H1 (cell line): ENCODE data around the gene MRPL32. TPM values are rescaled to one million over a fixed set of nuclear protein-coding genes. Genes with fewer than 3 reads are reported as not detected.

Source experiments
- CTCF ChIA-PET: fragments of 300-600 bp; sonication (Branson Sonifier 250); formaldehyde crosslinking; loops from one replicate; lab custom pipeline; 2021; ENCODE audit not compliant: partially characterized antibody; lab: Charles Lee
- POLR2A ChIA-PET: fragments of 300-600 bp; sonication (Branson Sonifier 250); formaldehyde crosslinking; loops from one replicate; lab custom pipeline; 2021; ENCODE audit warnings: inconsistent platforms; ENCODE audit not compliant: partially characterized antibody; lab: Charles Lee
- DNase-seq, 2 experiments: peaks; one replicate each; pipeline versions ENCODE4 v3.0.0 to v3.0.0-alpha.2; 2010 to 2022; ENCODE audit warnings: low spot score in 2 of 2, low read depth in 1 of 2, mixed read lengths in 1 of 2
- FAIRE-seq: peaks from 2 replicates; lab custom pipeline; 2011; peaks lifted over from hg19 to GRCh38; lab: Jason Lieb, UNC
- H2AFZ ChIP-seq: 2 replicates; pipeline ENCODE4 v1.8.1; 2012; ENCODE audit warnings: low read length, inconsistent platforms
- H2AK5ac ChIP-seq: 2 replicates; pipeline ENCODE4 v1.6.1; 2013; ENCODE audit warnings: low read depth, low read length
- H2BK120ac ChIP-seq: replicated peaks from 2 replicates; pipeline ENCODE3; 2013; ENCODE audit warnings: low read depth, low read length, inconsistent platforms
- H2BK12ac ChIP-seq: 2 replicates; pipeline ENCODE4 v1.6.1; 2013; ENCODE audit warnings: low read depth, low read length
- H2BK15ac ChIP-seq: 2 replicates; pipeline ENCODE4 v1.6.1; 2013; ENCODE audit warnings: low read length
- H2BK20ac ChIP-seq: 2 replicates; pipeline ENCODE4 v1.6.1; 2013; ENCODE audit warnings: low read length
- H2BK5ac ChIP-seq: 2 replicates; pipeline ENCODE4 v1.6.1; 2013; ENCODE audit warnings: low read depth, low read length
- H3K14ac ChIP-seq: 2 replicates; pipeline ENCODE4 v1.6.1; 2013; ENCODE audit warnings: inconsistent platforms; ENCODE audit not compliant: insufficient read length
- H3K18ac ChIP-seq: 2 replicates; pipeline ENCODE4 v1.6.1; 2013; ENCODE audit warnings: low read length; ENCODE audit errors: extremely low read depth
- H3K23ac ChIP-seq: 2 replicates; pipeline ENCODE4 v1.6.1; 2013; ENCODE audit warnings: inconsistent platforms; ENCODE audit not compliant: insufficient read length
- H3K23me2 ChIP-seq: 2 replicates; pipeline ENCODE4 v1.6.1; 2013; ENCODE audit warnings: low read depth, low read length
- H3K27ac ChIP-seq: 2 replicates; pipeline ENCODE4 v1.6.1; 2011; ENCODE audit warnings: low read depth, low read length, inconsistent platforms
- H3K27me3 ChIP-seq, 4 experiments: replicated peaks in 1 of 4; 1 replicate in 1 of 4; 2 replicates in 3 of 4; pipeline versions ENCODE4 v1.6.1 to v1.8.1; 2011 to 2013; ENCODE audit warnings: low read length in 3 of 4, mild to moderate bottlenecking in 3 of 4, inconsistent platforms in 2 of 4, mixed read lengths in 2 of 4, moderate library complexity in 1 of 4; ENCODE audit not compliant: control insufficient read depth in 3 of 4, insufficient read depth in 3 of 4; ENCODE audit errors: extremely low read depth in 1 of 4
- H3K36me3 ChIP-seq, 4 experiments: 2 replicates each; pipeline versions ENCODE4 v1.6.1 to v1.8.1; 2011 to 2013; ENCODE audit warnings: mild to moderate bottlenecking in 4 of 4, low read length in 3 of 4, moderate library complexity in 2 of 4, control low read depth in 1 of 4, inconsistent platforms in 1 of 4; ENCODE audit not compliant: insufficient read depth in 4 of 4, control insufficient read depth in 2 of 4
- H3K4ac ChIP-seq: replicated peaks from 2 replicates; pipeline ENCODE3; 2013; ENCODE audit warnings: low read length, low read depth, mixed read lengths, inconsistent platforms; ENCODE audit not compliant: insufficient read length
- H3K4me1 ChIP-seq, 4 experiments: replicated peaks in 1 of 4; 1 replicate in 1 of 4; 2 replicates in 3 of 4; pipeline versions ENCODE4 v1.6.1 to v1.8.1; 2011 to 2013; ENCODE audit warnings: low read length in 3 of 4, inconsistent platforms in 2 of 4, mixed read lengths in 1 of 4; ENCODE audit not compliant: insufficient read depth in 4 of 4, control insufficient read depth in 3 of 4
- H3K4me2 ChIP-seq, 2 experiments: 2 replicates each; pipeline versions ENCODE4 v1.6.1 to v1.8.1; 2011 to 2013; ENCODE audit warnings: low read depth in 2 of 2, low read length in 2 of 2, control low read depth in 1 of 2, inconsistent platforms in 1 of 2, mild to moderate bottlenecking in 1 of 2; ENCODE audit not compliant: insufficient read depth in 1 of 2
- H3K4me3 ChIP-seq, 4 experiments: fragments of 200-600, 300-600 bp in 1 of 4; sonication (generic), shearing (Covaris generic), sonication (Bioruptor Twin) in 1 of 4; 2 replicates each; pipeline versions ENCODE4 v1.5.1 to v1.8.1; 2011 to 2016; ENCODE audit warnings: low read length in 4 of 4, low read depth in 3 of 4, control low read depth in 2 of 4, inconsistent platforms in 2 of 4, mild to moderate bottlenecking in 2 of 4, mixed read lengths in 1 of 4, moderate library complexity in 1 of 4; ENCODE audit not compliant: insufficient read depth in 2 of 4; ENCODE audit errors: extremely low read depth in 1 of 4
- H3K56ac ChIP-seq: replicated peaks from 2 replicates; pipeline ENCODE3; 2013; ENCODE audit warnings: low read depth, mild to moderate bottlenecking, mixed read lengths, low read length, inconsistent platforms; ENCODE audit not compliant: insufficient read length
- H3K79me1 ChIP-seq: 2 replicates; pipeline ENCODE4 v1.6.1; 2013; ENCODE audit warnings: low read depth, low read length, control low read depth
- H3K79me2 ChIP-seq, 2 experiments: 2 replicates each; pipeline versions ENCODE4 v1.6.1 to v1.8.1; 2012 to 2013; ENCODE audit warnings: low read length in 2 of 2, mild to moderate bottlenecking in 2 of 2, inconsistent platforms in 1 of 2; ENCODE audit not compliant: insufficient read depth in 2 of 2, control insufficient read depth in 1 of 2
- H3K9ac ChIP-seq, 4 experiments: replicated peaks in 1 of 4; 1 replicate in 1 of 4; 2 replicates in 3 of 4; pipeline versions ENCODE4 v1.6.1 to v1.8.1; 2011 to 2013; ENCODE audit warnings: low read depth in 3 of 4, low read length in 3 of 4, control low read depth in 2 of 4, mild to moderate bottlenecking in 2 of 4, moderate library complexity in 2 of 4, inconsistent platforms in 1 of 4; ENCODE audit errors: extremely low read depth in 1 of 4
- H3K9me3 ChIP-seq, 2 experiments: 2 replicates each; pipeline versions ENCODE4 v1.6.1 to v1.8.1; 2012 to 2013; ENCODE audit warnings: mild to moderate bottlenecking in 2 of 2, moderate library complexity in 2 of 2, control low read depth in 1 of 2, inconsistent platforms in 1 of 2, low read depth in 1 of 2, low read length in 1 of 2, mixed read lengths in 1 of 2; ENCODE audit not compliant: insufficient read depth in 2 of 2
- H4K20me1 ChIP-seq, 2 experiments: replicated peaks in 1 of 2; 2 replicates each; pipeline versions ENCODE3 to v1.8.1; 2011 to 2013; ENCODE audit warnings: inconsistent platforms in 2 of 2, low read length in 2 of 2, mild to moderate bottlenecking in 1 of 2; ENCODE audit not compliant: insufficient read depth in 2 of 2, control insufficient read depth in 1 of 2
- H4K5ac ChIP-seq: 2 replicates; pipeline ENCODE4 v1.6.1; 2013; ENCODE audit warnings: low read length, low read depth, mixed read lengths, inconsistent platforms; ENCODE audit not compliant: insufficient read length
- H4K8ac ChIP-seq: 2 replicates; pipeline ENCODE4 v1.8.0; 2013; ENCODE audit warnings: mild to moderate bottlenecking, moderate library complexity, low read length, inconsistent platforms; ENCODE audit not compliant: insufficient read depth; ENCODE audit errors: extremely low read depth
- H4K91ac ChIP-seq: replicated peaks from 2 replicates; pipeline ENCODE3; 2013; ENCODE audit warnings: low read length, mixed read lengths, inconsistent platforms; ENCODE audit not compliant: insufficient read length
- CEBPB ChIP-seq: IDR thresholded peaks from 2 replicates; pipeline ENCODE4 v1.6.1; 2012; ENCODE audit warnings: low read depth, low read length
- GABPA ChIP-seq: IDR thresholded peaks from 2 replicates; pipeline ENCODE4 v1.6.1; 2011; ENCODE audit warnings: mild to moderate bottlenecking, low read length, moderate library complexity, borderline replicate concordance; ENCODE audit not compliant: insufficient read depth
- SAP30 ChIP-seq: fragments of 300-600 bp; sonication (generic); IDR thresholded peaks from 2 replicates; pipeline ENCODE4 v1.7.1; 2012; ENCODE audit warnings: low read length, moderate library complexity, mild to moderate bottlenecking, inconsistent platforms; ENCODE audit not compliant: insufficient read depth, insufficient replicate concordance
- whole genome bisulfite sequencing, 2 experiments: shearing (Covaris generic) in 1 of 2; methylation state at CpG; one replicate each; pipeline versions ENCODE4 v1.1.6 to v1.1.7; 2013 to 2015; ENCODE audit warnings: low lambda C conversion rate in 2 of 2, mixed read lengths in 2 of 2, inconsistent platforms in 1 of 2, low coverage in 1 of 2, missing lambda C conversion rate in 1 of 2; ENCODE audit not compliant: insufficient replicate concordance in 2 of 2, insufficient coverage in 1 of 2, insufficient read length in 1 of 2; ENCODE audit errors: extremely low coverage in 1 of 2, missing lambda C conversion rate in 1 of 2; 5-methylcytosine and 5-hydroxymethylcytosine counted together
- polyA plus RNA-seq, 7 experiments: library from polyadenylated mRNA; depleted of rRNA in 3 of 7; stranded (reverse) in 5 of 7; unstranded in 2 of 7; fragments of >200 nt in 5 of 7; fragments of 200-250 nt in 2 of 7; gene quantifications; 1 replicate in 5 of 7; 2 replicates in 1 of 7; 4 replicates in 1 of 7; pipeline versions ENCODE4 v1.2.1 to v1.2.3, GENCODE V29; 2011 to 2013; ENCODE audit warnings: missing spikeins in 2 of 7, mixed read lengths in 2 of 7
- total RNA-seq: library from RNA; stranded (reverse); fragmentation: NEBNext Ultra II Directional; extraction: Animal tissue kit (Norgen Biotek cat#: 25700); gene quantifications from 2 replicates; pipeline ENCODE4 v1.2.1, GENCODE V29; 2021

MRPL32 gene
- total and polyA plus RNA-seq, 2 of the 8 experiments (the other 6 are each of a cell fraction or from before 2014, with no cell fraction given): 50.9 to 97.2 TPM

GRCh38 chr7:42984137-42984536, 52.0 kb downstream of the MRPL32 start:
- no peak overlapping the region for H3K4me2 ChIP-seq
- H3K27ac ChIP-seq: no peak overlapping the region
- no peaks in the 10 kb centered on the region for H3K23me2 ChIP-seq
- H3K79me1 ChIP-seq: no peaks in the 10 kb centered on the region
- H3K9ac ChIP-seq: no peak overlapping the region
- no peak overlapping the region for H2BK12ac ChIP-seq
- DNase-seq (no peak), FAIRE-seq (no peak)
- 85% methylated on average over 1 of the region's 1 CpG; no CpG with 5 or more reads in 1 of the 2 experiments for WGBS, 2 experiments
- H3K9me3 ChIP-seq: no peaks in the 10 kb centered on the region; a peak in 1 of 4 replicates
- H3K4me1 ChIP-seq: no peaks in the 10 kb centered on the region
- H3K79me2 ChIP-seq: no peaks in the 10 kb centered on the region
- POLR2A ChIA-PET: interaction anchor here (0.6 kb wide), 1 partner anchor 60 kb away, joined by 3 read pairs; no protein-coding TSS in a partner anchor
- no peak overlapping the region for H3K23ac ChIP-seq
- H4K91ac ChIP-seq: no peak overlapping the region
- no peak overlapping the region for H3K18ac ChIP-seq
- no peak overlapping the region for H4K5ac ChIP-seq
- H3K27me3 ChIP-seq: no peaks in the 10 kb centered on the region
- H2AFZ ChIP-seq: no peak overlapping the region
- no peak overlapping the region for H2BK15ac ChIP-seq
- no peaks in the 10 kb centered on the region for H3K36me3 ChIP-seq
- no peak overlapping the region for H2BK20ac ChIP-seq
- H4K8ac ChIP-seq: no peak overlapping the region
- no peak overlapping the region for H2BK120ac ChIP-seq
- no peak overlapping the region for H3K4ac ChIP-seq
- H4K20me1 ChIP-seq: no peaks in the 10 kb centered on the region
- no peak overlapping the region for H3K14ac ChIP-seq
- no peak overlapping the region for H2BK5ac ChIP-seq
- H3K56ac ChIP-seq: no peak overlapping the region
- no peak overlapping the region for H2AK5ac ChIP-seq
- no peak overlapping the region for H3K4me3 ChIP-seq
- CTCF ChIA-PET: interaction anchor here (0.9 to 3.8 kb wide), 3 partner anchors 8 to 22 kb away, joined by 4 to 22 read pairs (median 20); no protein-coding TSS in a partner anchor
- TF ChIP-seq SAP30 (no peak), GABPA (no peak), CEBPB (no peak)
